Stimulated activated CD8-positive, alpha-beta memory T cell treated with anti-CD3 and anti-CD28 coated beads, Interleukin-2, amount 100 ng/mL, for 48 hours (primary cell): ENCODE data around the gene PPARA.

Experiments
- DNase-seq, 2 donors: peaks; one replicate each; pipeline ENCODE4 v3.0.0-alpha.2; 2020; ENCODE audit warnings: low read depth in 2 of 2

PPARA gene

DNA sequence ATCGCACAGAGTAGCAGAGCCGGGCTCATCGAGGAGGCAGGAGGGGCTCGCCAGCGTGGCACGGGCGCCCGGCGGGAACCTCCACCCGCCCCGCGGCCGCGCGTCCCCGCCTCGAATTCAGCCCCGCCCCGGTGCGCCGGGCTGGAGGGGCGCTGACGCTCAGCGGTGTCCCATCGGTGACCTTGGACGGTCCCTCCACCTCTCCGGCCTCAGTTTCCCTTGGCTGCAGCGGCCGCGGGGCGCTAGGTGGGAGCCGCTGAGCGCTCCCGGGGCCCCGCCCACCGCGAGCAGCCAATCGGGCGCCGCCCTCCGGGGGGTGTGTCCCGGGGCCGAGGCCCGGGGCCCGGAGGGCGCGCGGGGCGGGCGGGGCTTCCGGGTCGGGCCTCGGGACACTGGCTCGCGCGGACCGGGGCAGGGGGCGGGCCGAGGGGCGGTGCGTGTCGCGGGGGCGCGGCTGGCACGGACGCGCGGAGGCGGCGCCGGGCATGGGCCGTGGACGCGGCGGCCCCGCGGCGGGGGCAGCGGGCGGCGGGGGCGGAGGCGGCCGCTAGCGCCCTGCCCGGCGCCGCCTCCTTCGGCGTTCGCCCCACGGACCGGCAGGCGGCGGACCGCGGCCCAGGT is at the start of gene PPARA:
TSS of gene PPARA (plus strand) at position 493 of the 621 bp plus-strand sequence. CDS start 47,858 bp downstream, outside the sequence.
- peak; percentile 82 to 88 for DNase-seq

DNA sequence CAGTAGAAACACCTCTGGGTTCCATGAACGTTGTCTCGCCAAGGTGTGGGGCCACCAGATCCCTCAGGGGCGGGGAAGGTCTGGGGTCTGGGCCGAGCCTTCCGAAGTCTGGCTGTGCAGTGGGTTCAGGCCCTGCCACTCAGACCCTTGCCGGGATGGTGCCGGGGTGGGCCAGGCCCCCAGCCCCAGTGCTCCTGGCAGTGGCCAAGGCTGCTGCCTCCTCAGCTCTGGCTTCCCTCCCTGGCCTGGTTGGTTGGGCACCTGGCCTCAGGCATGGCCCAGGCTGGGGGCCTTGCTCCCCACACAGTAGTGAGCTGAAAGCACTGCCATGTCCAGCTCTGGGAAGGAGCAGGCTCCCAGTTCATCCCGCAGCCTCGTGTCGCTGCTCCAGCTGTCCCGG is 48.2 kb upstream of the PPARA start:
- no peak for DNase-seq

DNA sequence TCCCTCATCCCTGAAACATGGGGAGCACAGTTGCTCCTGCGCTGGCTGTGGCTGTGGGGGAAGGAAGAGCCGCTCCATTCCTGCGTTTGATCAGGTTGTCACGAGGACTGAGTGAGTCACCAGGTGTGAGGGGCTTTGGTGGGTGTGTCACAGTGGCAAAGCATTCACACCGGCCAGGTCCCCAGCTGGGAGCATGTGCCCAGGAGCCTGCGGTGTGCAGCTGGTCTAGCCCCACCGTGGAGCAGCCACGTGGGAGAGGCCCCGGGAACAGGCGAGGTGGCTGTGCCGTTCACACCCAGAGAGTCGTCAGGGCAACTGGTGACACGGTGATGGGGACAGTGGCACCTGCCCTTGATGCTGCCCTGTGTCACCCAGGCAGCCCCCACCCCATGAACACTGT is 47.6 kb upstream of the PPARA start:
- DNase-seq: no peak

DNA sequence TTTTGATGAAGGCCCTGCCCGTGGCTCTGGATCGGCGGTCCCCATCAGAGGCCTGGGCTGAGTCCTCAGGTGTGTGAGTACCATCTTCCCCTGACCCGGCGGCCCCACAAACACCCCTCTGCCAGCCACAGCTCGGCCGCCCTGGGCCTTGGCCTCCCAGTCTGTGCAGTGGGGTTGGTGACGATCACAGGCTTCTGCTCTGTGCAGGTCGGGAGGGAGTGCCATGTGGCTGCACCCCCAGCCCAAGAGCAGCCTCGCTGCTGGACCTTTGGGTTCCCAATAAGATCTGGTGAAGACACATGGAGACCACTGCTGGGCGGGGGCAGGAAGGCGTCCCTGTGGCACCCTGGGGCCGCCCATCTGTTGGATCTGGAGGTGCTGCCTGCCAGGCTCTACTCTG is 47.1 kb upstream of the PPARA start:
- no peak for DNase-seq

DNA sequence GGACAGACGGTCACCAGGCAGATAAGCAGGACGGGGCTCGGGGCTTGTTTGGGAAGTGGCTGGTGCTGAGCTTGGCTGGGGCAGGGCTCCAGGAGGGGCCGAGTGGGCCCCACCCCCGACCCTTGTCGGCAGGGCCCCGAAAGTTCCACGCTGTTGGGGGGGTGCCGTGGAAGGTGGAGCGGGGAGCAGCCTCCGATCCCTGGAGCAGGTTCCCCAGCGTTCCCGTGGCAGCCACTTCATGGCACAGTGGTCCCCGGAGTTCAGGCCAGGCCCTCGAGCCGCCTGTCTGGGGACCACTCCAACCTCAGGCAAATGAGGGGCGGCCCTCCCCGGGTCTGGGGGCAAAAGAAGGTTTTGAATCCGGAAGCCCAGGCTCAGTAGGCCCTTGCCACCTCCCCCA is 46.7 kb upstream of the PPARA start:
- DNase-seq: no peak

DNA sequence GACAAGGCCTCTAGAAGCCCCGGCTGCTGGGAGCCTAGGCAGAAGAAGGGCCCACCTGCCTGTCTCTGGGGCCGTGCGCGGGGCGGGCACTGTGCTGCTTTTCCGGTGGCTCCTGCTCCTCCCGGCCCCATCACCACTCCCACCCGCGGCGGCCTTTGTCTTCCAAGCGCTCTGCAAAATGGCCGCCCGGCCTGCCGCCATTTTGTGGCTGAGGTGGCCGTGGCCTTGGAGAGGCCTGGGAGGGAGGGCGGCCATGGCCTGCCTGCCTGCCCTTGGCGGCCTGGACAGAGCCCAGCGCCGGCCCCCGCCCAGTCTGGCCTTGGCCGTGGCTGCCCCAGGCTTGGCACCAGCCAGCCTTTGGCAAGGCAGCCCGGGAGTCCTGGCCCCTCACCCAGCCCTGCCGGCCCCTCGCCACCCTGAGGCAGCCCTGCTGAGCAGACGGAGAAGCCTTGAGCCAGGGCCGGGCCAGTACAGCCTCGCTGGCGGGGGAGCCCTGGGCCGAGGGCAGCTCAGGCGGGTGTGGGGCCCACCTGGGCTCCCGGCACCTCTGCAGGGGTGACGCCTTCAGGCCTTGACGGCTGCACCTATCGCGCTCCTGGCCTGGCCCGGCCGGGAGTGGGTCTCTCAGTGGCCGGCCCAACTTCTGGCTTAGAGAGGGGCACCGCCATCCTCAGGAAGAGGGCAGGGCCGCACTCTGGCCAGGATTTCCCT is 46.0 kb upstream of the PPARA start:
- DNase-seq: no peak

DNA sequence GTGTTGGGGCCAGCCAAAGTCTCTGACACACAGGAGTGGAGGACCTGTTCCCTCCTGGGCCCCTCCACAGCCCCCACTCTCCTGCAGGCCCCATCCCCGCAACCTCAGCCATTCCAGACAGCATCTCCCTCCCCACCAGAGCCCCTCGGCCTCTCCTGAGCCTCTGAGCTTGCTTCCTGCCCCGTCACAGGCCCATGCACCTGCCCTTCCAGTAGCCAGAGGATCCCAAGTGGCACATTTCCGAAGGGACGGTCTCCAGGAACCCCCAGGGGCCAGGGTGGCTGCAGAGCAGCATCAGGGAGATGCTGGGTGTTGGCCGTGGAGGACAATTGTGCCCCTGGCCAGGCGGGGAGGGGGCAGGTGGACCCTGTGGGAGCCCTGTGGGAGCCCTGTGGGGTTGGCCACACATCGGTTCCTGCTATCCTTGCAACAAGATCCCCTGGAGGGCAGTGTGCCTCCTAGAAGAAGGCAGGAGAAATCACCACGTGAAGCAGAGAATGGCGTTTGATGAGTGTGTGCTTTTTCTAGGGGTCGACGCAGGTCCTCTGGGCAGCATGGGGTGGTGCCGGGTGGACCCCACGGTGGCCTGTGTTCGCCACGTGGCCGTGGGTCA is 45.3 kb upstream of the PPARA start:
- no peak for DNase-seq

DNA sequence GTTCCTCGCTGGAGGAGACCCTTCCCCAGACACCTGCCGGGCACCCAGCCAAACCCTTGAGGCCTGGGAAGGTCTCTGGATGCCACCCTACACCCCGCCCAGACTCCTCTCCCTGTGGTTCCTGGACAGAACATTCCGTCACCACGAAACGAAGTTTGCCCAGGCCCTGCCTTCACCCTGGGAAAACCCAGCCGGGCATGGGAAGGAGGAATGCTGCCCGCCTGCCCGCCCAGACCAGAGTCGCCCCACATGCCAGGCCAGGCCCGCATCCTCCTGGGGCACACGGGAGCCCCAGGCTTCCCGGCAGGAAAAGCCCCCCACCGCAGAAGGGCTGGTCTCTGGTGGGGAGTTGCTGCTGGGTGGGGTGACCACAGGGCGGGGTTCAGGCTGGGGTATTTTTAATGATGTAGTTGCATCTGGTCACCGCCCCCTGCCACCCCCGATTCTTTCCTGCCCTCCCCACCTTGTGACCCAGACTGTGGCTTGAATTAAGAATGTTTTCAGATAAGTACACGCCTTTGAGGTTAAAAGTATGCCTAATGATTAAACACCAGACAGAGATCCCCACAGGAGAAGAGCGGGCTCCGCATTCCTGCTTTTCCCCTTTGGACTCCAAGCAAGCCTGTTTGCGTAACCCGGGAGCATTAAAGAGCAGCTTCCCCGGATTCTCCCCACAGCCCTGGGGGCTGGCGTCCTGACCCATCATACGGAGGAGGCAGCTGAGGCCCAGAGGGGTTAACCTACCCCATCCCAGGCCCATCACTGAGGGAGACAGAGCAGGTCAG is 44.6 kb upstream of the PPARA start:
- no peak for DNase-seq

DNA sequence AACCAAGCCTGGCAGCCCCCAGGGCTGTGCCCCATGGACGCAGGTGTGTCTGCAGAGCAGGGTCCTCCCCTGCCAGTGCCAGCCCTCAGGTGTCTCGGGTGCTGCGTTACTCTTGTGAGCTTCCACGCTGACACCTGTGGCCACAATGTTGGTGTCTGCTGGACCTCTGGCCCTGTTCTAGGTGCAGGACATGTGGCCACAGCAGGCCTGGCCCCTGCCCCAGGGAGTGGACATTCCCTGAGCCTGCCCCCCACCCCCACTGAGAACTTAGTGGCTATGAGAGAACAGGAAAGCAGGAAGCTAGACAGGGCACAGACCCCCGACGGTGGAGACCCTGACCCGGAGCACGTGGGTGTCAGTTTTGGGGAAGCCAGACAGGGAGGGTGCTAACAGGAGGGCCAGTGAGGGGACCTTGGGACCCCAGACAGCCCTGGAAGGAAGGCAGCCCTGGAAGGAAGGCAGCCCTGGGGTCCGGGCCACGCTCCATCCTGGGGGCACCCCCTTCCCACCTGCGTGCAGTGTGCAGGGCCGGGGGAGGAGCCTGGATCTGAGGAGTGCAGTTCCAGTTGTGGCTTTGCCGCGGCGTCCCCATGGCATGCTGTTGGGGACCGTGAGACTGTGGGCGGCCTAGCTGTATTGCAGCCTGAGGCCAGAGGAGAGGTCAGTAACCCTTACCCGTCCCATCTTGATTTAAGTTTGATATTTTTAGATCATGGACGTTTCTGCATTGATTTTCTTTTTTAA is 43.9 kb upstream of the PPARA start:
- DNase-seq: no peak

DNA sequence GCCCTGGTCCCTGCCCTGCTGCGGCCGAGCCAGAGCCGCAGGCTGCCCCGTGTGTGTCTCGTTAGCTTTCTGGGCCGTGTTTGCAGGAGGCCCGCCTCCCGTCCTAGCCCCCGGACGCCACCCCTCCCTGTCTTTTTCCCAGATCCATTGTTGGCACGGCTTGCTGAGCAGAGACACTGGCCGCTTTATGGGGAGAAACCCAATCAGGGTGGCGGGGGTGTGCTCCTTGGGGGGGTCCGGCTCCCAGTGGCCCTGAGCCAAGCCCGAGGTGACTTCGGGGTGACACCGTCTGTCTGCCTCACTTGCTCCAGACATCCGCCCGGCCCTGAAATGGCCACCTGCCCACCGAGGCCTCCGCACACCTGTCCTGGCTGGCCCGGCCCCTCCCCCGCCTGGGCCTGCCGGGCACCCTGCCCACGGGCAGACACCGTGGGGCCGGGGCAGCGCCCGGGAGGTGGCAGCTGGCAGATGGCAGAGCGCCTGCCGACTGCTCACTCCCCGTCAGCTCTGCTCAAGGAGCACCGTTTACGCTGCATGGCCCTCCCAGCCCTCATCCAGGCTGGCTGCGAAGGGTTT is 43.1 kb upstream of the PPARA start:
- DNase-seq: no peak

DNA sequence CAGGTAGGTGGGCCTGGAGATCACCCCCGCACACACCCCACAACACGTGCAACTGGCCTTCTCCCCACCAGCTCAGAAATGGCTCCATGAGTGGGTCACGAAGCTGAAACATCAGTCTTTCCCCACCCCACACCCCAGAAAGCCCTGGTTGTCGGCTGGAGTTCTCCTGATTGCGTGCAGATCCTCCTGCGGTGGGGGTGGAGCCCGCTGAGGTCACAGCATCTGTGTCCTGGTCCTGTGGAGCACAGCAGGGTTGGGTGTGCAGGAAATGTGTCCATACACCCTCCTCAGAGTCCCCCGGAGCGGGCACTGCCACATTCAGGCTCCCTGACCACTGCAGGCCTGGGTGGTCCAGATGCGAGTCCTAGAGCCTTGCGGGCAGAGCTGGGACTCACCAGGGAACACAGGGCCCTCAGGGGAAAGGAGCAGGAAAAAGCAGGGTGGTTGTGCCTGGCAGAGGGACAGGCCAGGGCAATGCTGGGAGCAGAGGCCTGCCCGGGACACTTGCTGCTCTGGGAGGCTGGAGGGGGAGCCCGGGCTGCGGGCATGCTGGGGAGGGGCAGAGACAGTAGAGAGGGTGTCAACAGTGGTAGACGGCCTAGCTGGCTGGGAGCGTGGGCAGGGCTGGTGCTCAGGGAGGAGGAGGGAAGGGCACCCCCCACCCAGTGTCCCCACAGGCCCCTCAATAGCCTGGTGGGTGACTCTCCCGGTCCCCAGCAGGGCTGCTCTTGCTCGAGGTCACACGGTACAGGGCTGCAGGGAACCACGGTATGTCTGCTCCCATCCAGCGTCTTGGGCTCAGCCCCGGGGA is 42.4 kb upstream of the PPARA start:
- no peak for DNase-seq

DNA sequence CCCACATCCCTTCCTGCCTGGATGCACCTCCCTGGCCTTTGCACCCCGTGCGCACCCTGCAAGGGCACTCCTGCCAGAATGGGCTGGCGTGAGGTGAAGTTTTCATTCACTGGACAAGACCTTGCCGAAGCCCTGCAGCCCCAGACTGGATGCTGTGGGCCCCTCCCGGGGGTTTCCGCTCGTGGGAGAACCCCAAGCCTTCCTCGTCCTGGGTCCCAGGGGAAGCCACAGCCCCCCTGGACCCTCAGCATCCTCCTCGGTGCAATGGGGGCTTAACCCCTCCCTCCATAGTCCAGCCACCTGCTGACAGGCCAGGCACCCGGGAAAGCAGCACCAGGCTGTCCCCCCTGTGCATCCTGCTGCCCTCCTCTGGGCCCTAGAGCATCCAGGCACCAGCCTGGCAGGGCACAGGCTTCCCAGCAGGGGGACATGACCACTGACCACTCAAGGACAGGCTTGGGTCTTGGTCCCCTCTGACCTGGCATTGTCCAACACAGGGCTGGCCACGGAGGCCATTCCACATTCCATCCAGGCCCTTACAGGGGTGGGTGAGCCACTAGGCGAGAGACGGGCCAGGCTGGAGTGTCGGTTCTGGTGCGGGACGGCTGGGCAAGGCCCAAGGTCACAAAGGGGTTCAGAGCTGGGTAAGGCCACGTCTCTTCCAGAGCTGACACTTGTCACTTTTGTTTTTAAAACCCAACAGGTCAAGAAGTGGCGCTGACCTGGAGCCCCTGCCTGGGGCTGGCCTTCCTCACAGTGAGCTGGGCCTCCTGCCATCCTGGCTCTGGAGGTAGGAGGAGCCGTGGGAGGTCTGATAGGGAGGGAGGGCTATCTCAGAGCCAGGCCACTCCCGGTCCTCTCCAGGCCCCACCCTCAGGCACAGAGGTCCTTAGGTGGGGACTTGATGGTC is 41.5 kb upstream of the PPARA start:
- DNase-seq: no peak

DNA sequence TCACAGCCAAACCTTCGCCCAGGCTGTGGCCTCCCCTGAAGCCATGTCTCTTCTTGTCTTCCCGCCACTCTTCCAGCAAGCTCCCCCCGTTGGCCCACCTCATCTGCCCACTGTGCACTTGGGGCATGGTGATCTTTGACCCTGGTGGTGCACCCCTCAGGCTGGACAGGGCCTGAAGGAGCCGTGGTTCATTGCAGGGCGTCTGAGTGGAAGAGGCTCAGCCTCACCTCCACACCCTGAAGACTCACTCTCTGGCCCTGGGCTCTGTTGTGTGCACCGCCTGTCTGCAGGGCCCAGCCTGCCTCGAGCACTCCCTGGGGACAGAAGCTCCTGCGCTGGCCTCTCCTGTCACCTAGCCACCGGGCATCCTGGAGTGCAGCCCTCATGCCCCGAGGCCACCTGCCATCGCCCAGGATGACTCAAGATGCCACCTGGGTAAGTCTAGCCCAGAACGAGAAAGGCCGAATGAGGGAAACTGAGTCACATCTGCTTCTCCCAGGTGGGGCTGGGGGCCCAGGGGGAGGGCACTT is 40.8 kb upstream of the PPARA start:
- DNase-seq: no peak

DNA sequence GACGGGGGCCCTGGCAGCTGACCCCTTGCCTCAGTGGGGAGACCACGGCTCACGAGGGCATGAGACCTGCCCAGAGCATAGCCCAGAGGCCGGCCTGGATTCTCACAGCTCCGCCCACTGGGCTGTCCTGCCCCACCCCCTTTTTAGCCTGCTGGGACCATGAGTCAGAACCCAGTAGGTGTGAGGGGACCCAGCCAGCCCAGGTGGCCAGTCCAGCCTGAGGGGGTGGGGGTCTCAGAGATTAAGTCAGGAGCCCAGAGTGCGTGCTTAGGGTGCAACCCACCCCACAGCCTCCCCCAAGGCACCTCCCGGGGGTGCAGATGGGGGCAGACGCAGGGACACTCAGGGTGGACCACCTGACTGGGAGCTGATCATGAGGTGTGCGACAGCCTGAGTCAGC is 40.1 kb upstream of the PPARA start:
- DNase-seq: no peak

DNA sequence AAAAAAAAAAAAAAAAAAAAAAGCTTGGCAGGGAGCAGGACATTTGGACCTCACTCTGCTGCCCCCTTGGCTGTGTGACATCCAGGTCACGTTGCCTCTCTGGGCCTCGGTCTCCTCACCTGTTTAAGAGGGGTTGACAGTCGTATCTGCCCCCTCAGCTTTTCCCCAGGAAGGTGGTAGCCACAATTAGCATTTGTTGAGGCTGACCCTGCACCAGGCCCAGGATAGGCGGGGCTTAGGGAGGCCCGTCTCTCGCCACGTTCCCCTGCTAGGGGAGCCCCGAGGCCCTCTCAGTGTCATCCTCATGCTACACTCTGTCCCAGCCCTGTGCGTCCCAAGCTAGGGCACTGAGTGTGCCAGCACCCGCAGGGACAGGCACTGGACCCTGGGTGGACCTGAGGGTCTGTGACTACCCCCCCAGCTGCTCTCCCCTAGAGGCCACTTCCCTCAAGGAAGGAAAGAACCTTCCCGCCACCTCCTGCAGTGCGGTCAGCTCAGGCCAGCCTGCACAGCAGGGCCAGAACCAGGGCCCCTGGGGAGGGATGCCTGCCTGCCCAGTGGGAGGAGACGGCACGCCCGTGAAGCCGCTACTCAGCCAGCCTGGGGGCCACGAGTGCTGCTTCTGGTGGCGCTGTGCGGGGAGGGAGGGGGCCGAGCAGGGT is 38.5 kb upstream of the PPARA start:
- DNase-seq: no peak

DNA sequence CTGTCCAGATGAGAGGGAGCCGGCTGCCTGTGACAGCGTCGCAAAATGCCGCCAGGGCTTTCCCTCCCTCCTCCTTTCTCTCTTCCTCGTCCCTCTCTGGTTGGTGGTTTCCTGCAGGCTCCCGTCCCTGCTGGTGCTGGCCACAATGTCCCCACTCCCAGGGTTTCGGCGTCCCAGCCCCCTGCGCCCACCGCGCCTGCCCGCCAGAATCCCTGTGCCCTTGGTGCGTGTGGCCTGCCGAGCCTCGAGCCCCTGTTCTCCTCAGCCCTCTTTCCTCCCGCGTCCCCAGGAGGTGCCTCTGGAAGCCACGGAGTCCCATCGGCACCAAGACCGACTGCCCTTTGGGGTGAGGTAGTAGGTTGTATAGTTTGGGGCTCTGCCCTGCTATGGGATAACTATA is 37.9 kb upstream of the PPARA start:
- no peak for DNase-seq

DNA sequence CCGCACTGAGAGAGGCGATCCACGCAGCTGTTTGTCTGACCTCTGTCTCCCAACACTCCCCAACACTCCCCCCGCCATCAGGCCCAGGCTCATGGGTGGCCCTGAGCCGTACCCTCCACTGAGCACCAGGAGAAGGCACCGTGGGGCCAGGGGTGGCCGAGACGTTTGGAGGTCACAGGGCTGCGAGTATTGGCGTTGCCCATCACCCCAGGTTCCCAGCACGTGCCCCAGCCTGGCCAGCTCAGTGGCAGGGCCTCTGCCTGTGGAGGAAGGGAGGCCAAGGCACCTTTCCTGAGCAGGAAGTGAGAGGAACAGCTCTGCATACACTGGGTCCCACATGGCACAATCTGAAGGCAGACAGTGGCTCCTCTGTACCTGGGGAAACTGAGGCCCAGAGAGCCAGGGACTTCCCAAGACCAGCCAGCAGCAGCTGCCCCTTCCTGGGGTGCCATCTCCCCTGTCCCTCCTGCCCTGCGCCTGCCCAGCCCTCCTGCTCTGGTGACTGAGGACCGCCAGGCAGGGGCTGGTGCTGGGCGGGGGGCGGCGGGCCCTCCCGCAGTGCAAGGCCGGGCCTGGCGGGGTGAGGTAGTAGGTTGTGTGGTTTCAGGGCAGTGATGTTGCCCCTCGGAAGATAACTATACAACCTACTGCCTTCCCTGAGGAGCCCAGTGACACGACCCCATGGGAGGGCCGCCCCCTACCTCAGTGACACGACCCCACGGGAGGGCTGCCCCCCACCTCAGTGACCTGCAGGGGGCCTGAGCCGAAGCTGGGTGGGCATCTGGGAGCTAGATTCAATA is 37.0 kb upstream of the PPARA start:
- no peak for DNase-seq
